Measurements from ENCODE around the gene ZNF547.

The ZNF547 gene

DNA sequence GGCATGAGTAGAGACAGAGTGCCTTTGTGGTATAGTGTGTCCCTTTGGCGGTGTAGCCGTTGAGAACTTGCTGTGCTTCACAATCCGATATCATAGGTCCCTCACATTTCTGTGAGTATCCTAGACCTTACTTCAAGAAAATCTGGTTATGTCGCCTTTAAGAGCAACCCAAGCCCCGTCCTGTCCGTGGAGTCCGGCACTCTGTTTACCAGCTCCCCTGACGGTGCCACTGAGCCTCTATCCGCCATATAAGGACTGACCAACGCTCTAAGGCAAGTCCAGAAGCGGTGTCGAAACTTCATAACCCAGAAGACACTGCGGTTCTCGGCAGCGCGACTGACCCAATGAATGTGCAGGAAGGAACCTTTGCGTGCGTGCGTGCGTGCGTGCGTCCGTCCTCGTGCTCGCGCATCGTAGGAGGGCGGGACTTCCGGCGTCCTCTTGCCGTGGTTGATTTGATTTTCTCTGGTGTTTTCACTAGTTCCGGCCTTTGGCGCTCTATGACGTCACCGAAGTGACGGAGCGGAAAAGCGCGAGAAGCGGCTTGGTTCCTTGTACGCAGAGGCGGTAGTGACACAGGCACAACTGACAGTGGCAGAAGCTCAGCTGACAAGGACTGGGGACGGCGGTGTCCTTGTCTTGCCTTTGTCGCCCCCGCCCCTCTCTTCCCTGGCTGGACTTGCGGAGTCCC is at the start of gene ZNF547, which contains the start of gene TRAPPC2B:
TSS of gene ZNF547 (plus strand) at position 555 of the 691 bp plus-strand sequence. CDS start 5,005 bp downstream, outside the sequence.
TSS of gene TRAPPC2B (plus strand) at position 555 of the 691 bp plus-strand sequence. CDS start 1,283 bp downstream, outside the sequence.
- peak within 1 kb of the TSS; percentile 88 for H3K4me3 ChIP-seq (ENCODE audit: low read length)
- TF ChIP-seq ZNF274 (IDR thresholded peaks at IDR 0.05; ENCODE audit: low read depth, low read length), result no peak

DNA sequence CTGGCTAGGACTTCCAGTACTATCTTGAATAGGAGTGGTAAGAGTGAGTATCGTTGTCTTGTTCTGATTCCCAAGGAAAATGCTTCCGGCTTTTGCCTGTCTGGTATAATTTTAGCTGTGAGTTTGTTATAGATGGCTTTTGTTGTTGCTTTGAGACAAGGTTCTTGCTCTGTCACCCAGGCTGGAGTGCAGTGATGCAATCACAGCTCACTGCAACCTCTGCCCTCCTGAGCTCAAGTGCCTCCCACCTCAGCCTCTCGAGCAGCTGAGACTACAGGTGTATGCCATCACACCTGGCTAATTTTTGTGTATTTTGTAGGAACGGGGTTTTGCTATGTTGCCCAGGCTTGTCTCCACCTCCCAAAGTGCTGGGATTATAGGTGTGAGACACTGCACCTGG is 49.2 kb upstream of the ZNF547 start:
- no peak overlapping the region for H3K4me3 ChIP-seq (ENCODE audit: low read length)
- no peak for TF ChIP-seq ZNF274 (IDR thresholded peaks at IDR 0.05; ENCODE audit: low read depth, low read length)

DNA sequence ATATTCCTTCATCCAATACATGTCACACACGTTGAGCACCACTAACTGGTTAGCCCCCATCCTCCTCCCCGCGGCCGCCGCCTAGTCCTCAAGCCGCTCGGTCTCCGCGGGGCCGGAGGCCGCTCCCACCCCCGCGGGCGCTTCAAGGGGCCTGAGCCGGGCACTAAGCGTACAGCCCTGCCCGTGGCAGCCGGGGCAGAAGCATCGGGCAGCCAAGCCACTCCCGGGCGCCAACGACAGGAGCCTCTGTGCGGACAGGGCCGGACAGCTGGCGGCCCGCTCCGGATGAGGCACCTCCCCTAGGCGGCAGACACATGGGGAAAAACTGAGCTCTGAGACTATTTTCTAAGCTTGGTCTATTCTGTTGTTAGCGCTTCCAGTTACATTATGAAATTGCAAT is 45.8 kb upstream of the ZNF547 start:
- no peak overlapping the region for H3K4me3 ChIP-seq (ENCODE audit: low read length)
- TF ChIP-seq ZNF274 (IDR thresholded peaks at IDR 0.05; ENCODE audit: low read depth, low read length), result no peak

DNA sequence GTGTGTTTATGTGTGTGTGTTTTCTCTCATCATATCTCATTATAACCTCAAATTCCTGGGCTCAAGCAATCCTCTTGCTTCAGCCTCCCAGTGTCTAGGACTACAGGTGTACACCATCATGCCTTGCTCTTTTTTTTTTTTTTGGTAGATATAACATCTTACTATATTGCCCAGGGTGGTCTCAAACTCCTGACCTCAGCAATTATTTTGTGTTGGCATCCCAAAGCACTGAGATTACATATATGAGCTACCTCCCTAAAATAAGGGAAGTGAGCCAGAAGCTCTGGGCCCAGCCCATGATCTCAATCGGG is 43.5 kb upstream of the ZNF547 start:
- no peak for TF ChIP-seq ZNF274 (IDR thresholded peaks at IDR 0.05; ENCODE audit: low read depth, low read length)
- H3K4me3 ChIP-seq (ENCODE audit: low read length), result peak overlapping the region; percentile 83

DNA sequence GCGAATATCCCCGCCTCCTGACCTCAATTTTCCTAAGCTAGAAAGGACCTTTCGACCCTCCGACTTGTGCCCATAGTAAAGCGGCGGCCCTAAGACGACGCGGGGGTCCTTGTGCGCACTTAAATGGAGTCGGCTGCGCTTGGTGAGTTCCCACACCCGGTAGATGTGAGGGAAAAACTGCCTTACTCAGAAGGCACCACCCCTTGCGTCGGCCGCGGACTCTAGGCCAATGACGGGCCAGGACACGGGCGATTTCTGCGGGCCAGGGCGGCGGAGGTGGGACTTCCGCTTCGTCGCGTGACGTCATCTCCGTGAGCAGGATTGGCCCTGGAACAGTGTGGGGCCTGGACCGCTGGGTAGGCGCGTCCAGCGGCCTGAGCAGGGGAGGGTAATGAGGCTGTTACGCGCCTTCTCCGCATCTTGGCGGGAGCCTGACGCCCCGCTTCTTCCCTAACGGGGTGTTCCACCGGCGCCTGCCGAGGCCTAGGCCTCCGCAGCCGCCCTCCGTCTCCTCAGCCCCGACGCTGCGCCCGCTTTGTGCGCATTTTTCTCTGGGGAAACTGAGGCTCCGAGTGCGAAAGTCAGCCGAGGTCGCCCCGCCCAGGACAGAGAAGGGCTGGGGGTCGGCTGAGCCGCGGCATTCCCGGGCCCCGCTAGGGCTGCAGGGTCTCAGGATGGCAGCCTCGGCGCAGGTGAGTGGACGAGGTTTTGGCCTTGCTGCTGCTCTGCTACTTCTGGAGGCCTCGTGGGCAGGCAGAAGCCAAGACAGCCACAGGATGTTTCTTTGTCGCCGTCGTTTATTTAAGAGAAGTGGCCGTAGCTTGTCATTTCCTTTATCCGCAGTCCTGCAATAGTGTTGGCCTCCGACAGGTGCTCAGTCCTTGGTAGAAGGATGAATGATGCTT is 42.9 kb upstream of the ZNF547 start, which contains the start of gene ZNF543:
TSS of gene ZNF543 (plus strand) at position 293 of the 905 bp plus-strand sequence. CDS start at position 675, 382 bp downstream.
- no peak for TF ChIP-seq ZNF274 (IDR thresholded peaks at IDR 0.05; ENCODE audit: low read depth, low read length)
- H3K4me3 ChIP-seq (ENCODE audit: low read length), result peak within 1 kb of the TSS; percentile 83

DNA sequence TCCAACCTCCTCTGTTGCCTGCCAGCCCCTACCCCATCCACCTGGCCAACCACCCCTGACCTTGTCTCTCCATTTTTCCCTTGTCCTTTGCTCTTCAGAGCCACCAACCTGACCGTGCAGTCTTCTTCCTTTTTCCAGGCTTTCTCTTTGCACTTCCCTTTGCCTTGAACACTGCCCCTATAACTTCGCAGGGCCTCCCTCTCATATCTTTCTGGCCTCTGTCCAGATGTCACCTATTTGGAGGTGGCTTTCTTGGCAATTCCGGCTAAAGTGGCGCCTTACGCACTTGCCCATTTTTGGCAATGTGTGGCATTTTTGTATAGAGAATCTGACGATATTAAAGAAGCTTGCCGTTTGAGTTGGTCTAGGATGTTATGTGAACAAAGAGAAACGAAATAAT is 42.2 kb upstream of the ZNF547 start:
- TF ChIP-seq ZNF274 (IDR thresholded peaks at IDR 0.05; ENCODE audit: low read depth, low read length), result no peak
- peak overlapping the region; percentile 83 for H3K4me3 ChIP-seq (ENCODE audit: low read length)

DNA sequence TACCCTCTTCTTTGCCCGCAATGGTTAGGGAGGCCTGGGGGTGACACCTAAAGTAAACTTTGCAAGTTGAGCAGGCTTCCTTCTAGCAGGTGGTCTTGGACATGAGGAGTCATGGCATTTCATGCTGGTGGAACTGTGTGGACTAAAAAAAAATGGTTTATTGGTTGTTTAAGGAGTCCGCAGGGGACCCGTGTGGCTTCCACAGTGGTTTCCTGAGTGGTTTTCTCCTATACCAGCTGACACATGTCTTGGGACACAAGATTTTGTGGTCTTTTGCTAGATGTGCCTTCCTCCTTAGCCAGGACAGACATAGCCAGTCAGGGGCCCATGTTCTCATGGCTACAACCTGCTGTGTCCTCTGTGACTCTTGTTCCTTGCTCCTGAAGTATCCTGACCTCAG is 41.6 kb upstream of the ZNF547 start:
- no peak for TF ChIP-seq ZNF274 (IDR thresholded peaks at IDR 0.05; ENCODE audit: low read depth, low read length)
- H3K4me3 ChIP-seq (ENCODE audit: low read length), result peak overlapping the region; percentile 83

DNA sequence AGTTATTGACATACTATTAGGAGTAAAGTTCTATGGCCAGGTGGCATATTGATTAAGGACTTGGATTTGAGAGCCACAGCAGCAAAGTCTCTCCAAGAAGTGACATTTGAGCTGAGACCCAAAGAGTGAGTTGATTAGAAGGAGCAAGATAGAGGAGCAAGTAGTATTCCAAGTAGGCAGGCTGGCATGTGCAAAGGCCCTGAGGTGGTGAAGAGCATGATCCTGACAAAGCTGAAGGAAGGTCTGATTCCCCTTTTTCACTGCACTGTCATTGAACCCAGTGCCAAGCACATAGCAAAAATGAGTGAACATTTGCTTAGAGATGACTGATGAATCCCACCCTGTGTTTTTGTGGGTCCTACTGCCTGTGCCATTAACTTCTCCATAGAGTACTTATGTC is 38.4 kb upstream of the ZNF547 start:
- no peak overlapping the region for H3K4me3 ChIP-seq (ENCODE audit: low read length)
- no peak for TF ChIP-seq ZNF274 (IDR thresholded peaks at IDR 0.05; ENCODE audit: low read depth, low read length)

DNA sequence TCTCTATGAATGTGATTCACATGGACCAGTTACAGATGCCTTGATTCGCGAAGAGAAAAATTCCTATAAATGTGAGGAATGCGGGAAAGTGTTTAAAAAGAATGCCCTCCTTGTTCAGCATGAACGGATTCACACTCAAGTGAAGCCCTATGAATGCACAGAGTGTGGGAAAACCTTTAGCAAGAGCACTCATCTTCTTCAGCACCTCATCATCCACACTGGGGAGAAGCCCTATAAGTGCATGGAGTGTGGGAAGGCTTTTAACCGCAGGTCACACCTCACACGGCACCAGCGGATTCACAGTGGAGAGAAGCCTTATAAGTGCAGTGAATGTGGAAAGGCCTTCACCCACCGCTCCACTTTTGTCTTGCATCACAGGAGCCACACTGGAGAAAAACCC is 35.4 kb upstream of the ZNF547 start:
- no peak for TF ChIP-seq ZNF274 (IDR thresholded peaks at IDR 0.05; ENCODE audit: low read depth, low read length)
- no peak overlapping the region for H3K4me3 ChIP-seq (ENCODE audit: low read length)

DNA sequence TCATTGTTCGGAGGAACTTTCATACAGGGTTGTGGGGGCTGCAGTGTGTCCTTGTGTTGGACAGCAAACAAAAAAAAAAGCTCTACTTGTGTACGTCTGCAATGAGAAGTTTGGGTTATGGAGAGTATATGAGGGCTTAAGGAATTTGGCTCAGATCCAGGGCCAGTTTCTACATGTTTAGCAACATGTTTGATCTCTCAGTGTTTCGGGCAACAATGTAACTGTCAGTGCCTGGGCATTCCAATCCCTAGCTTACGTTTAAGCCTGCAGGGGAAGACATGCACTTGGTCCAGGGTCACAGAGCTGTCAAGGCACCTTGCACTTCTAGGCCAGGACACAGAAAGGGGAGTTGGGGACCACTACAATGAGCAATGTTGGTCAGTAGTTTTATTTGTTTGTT is 29.2 kb upstream of the ZNF547 start:
- H3K4me3 ChIP-seq (ENCODE audit: low read length), result no peak overlapping the region
- TF ChIP-seq ZNF274 (IDR thresholded peaks at IDR 0.05; ENCODE audit: low read depth, low read length), result no peak

DNA sequence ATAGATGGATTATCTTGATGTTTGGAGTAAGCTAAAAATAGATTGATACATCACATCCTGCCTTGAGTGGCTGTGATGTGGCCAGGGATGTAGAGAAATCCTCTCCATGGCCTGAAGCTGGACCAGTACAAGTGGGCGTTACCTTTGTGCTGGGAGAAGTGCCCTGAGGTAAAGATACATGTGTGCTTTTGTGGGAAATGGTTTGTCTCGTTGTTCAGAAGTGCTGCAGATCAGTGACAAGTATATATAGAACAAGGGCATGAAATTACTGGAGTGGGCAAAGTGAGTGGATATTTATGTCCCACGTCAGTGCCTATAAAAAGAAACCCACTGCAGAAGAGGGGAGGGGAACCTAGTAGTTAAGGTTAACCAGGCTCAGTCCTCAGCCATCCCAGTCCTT is 24.5 kb upstream of the ZNF547 start:
- TF ChIP-seq ZNF274 (IDR thresholded peaks at IDR 0.05; ENCODE audit: low read depth, low read length), result no peak
- H3K4me3 ChIP-seq (ENCODE audit: low read length), result no peak overlapping the region

DNA sequence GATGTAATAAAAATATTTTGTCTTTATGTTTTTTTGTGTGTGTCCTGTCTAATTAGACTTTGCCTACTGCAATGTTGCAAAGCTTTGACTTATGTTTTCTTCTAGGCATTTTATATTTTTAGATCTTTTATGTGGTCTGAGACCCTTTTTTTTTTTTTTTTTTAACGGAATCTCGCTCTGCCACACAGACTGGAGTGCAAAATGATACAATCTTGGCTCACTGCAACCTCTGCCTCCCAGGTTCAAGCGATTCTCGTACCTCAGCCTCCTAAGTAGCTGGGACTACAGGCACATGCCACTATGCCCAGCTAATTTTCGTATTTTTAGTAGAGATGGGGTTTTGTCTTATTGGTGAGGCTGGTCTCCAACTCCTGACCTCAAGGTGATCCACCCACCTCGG is 20.8 kb upstream of the ZNF547 start:
- no peak for TF ChIP-seq ZNF274 (IDR thresholded peaks at IDR 0.05; ENCODE audit: low read depth, low read length)

DNA sequence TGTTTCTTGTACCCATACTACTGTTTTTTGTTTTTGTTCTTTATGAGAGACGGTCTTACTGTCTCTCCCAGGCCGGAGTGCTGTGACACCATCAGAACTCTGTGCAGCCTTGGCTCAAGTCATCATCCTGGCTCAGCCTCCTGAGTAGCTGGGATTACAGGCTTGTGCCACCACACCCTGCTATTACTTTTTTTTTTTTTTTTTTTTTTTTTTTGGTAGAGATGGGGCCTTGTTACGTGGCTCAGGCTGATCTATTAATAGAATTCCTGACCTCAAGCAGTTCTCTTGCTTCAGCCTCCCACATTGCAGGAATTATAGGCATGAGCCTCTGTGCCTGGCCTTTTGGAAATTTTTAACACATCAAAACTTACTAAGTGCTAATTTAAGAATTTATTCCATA is 15.2 kb upstream of the ZNF547 start:
- TF ChIP-seq ZNF274 (IDR thresholded peaks at IDR 0.05; ENCODE audit: low read depth, low read length), result no peak
- no peak overlapping the region for H3K4me3 ChIP-seq (ENCODE audit: low read length)

More for the DNA sequence above, 20.8 kb upstream of the ZNF547 start:
- H3K4me3 ChIP-seq (ENCODE audit: low read length), result no peak overlapping the region

DNA sequence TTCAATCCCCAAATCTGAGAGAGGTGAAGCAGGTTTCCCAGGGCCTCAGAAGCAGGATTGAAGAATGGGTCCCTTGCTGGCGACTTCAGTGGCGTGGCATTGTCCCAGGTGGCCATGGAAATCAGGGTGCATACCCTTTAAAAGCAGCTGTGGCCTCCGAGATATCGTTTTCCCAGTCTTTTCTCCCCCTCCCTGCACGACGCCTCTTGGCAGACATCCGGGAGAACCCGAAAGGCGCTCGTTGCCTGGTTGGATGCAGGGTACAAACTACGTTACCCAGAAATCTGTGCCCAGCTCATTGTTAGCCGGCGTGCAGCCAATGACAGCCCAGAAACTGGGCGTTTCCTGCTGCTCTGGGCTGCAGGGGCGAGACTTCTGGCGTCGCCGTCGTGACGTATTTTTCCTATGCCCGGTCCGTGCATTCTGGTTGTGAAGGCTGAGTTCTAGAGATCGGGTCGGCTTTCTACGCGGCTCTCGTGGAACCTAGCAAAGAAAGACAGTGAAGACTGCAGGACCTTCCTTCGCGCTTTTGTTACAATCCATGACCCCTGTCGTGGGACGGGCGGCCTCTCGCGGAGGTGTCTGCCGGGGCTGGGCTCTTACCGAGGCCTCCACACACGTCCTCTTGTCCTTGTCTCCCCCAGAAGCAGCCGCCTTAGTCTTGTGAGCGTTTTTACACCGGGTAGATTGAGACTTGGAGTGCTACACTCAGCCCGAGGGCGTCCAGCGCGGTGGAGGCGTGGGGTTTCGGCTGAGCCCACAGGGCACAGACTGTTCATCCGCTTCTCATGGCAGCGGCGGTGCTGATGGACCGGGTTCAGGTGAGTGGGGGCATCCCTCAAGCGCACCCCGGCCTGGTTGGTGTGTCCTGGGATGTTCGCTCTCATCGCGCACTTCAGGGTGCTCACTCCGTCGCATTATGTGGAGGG is 12.2 kb upstream of the ZNF547 start, which contains the start of gene ZNF304:
TSS of gene ZNF304 (plus strand) at position 395 of the 929 bp plus-strand sequence. CDS start at position 789, 394 bp downstream.
- peak within 1 kb of the TSS; percentile 83 for H3K4me3 ChIP-seq (ENCODE audit: low read length)
- TF ChIP-seq ZNF274 (IDR thresholded peaks at IDR 0.05; ENCODE audit: low read depth, low read length), result no peak

Data from GM08714 (cell line).